ENCODE data around the gene RBMY1A1.
"Not testable (repeated sequence)": the region's sequence is repeated elsewhere in the genome, so short reads cannot be mapped to it uniquely, and the experiment has no call there.

RBMY1A1 gene

DNA sequence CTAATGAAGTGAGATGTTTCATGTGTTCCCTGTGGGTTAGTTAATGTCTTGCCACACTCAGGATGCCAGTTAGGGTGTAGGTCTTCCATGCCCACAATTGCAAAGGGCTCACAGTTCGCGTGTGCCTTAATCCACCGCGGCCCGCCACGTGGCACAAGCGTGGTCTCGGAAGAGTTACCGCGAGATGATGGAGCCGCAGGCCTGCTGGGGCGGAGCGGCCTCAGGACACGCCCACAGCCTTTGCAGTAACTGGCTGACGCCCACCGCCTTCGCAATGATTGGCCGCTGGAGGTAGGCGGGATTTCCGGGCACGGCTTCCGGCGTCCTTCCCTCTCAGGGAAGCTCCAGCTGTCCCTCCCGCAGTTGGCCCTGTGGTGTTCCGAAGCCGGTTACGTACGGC is at the start of gene RBMY1A1:
Gene RBMY1A1, plus strand, starts transcription at position 301 of the 400 bp plus-strand sequence. CDS start 2,013 bp downstream, outside the sequence.
- DNase-seq (ENCODE audit: low read depth in 1 of 2, low spot score in 1 of 2) = not testable (repeated sequence)

DNA sequence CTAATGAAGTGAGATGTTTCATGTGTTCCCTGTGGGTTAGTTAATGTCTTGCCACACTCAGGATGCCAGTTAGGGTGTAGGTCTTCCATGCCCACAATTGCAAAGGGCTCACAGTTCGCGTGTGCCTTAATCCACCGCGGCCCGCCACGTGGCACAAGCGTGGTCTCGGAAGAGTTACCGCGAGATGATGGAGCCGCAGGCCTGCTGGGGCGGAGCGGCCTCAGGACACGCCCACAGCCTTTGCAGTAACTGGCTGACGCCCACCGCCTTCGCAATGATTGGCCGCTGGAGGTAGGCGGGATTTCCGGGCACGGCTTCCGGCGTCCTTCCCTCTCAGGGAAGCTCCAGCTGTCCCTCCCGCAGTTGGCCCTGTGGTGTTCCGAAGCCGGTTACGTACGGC is 23.6 kb upstream of the RBMY1A1 start, which contains the start of gene RBMY1B:
Gene RBMY1B, plus strand, starts transcription at position 301 of the 400 bp plus-strand sequence. CDS start 2,013 bp downstream, outside the sequence.
- not testable (repeated sequence) for DNase-seq (ENCODE audit: low read depth in 1 of 2, low spot score in 1 of 2)

GRCh38 chrY:21559316-21559984 is 24.8 kb downstream of the RBMY1A1 start:
- DNase-seq (ENCODE audit: low read depth in 1 of 2, low spot score in 1 of 2) = not testable (repeated sequence)

DNA sequence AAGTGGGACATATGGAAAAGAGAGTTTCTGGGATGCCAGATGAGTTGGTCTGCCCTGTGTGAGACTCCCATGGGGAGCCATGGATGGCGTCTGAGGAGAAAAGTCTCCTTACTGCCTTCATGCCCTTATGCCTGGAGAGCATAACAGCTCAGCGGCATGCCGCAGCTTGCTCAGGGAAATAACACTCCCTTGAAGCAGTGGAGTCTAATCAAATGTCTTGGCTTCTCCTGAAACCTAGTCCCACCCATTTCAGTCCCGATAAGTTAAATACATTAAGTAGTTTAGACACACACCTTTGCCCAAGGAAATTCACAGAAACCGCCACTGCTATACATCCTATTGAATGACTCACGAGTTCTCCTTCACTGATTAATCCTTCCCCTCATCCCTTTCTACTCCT is 50.8 kb downstream of the RBMY1A1 start:
- DNase-seq (ENCODE audit: low read depth in 1 of 2, low spot score in 1 of 2) = no peak

- not testable (repeated sequence) for DNase-seq (ENCODE audit: low read depth in 1 of 2, low spot score in 1 of 2)
Observed at GRCh38 chrY:21586454-21586853, 51.8 kb downstream of the RBMY1A1 start.

DNA sequence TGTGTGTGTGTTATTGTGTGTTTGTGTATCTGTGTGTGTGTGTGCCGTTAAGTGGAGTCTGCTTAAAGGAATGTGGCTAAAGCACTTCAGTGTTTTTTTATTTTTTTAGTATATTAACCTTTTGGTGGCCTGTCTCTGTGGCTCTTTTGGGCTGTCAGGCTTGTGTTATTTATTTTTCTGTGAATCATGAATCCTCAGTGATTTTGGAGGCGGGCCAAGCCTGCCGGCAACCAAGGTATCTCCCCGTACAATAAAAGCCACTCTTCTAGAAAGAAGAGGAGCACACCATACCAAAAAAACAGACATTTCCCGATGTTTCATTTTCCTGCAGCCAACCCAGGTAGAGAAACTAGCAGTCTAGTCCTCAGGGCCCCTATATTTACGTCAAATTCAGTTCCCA is 57.4 kb downstream of the RBMY1A1 start:
- no peak for DNase-seq (ENCODE audit: low read depth in 1 of 2, low spot score in 1 of 2)

DNA sequence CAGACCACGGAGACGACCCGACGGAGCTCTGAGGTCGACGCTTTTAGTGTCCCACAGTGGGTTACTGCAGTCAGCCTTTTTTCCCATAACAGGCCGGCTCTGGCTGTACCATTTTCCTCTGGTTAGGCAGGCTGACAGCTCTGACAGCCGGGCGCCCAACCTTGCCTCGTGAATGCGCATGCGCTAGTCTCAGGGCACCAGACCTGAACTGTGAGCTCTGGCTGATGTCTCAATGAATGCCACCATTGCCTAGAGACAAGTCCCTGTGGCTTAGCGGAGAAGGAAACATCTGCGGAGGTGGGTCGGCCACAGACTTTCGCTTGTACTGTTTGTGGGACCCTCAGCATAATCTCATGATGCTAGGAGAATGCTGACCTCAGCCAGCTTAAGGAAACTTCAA is 61.6 kb downstream of the RBMY1A1 start:
- not testable (repeated sequence) for DNase-seq (ENCODE audit: low read depth in 1 of 2, low spot score in 1 of 2)

Data from stimulated activated CD4-positive, alpha-beta T cell treated with anti-CD3 and anti-CD28 coated beads, Interleukin-15, amount 100 ng/mL, for 1 hour (primary cell).